ENCODE measurements around the gene IL22RA1.

Gene IL22RA1

GRCh38 chr1:24081190-24081589 is 61.8 kb downstream of the IL22RA1 start:
- DNase-seq (ENCODE audit: low read depth, low spot score), result no peak
- TF ChIP-seq CTCF (IDR thresholded peaks at IDR 0.05; ENCODE audit: insufficient read depth, low read length, missing control alignments), result no peak
- no peak overlapping the region for H3K4me3 ChIP-seq (ENCODE audit: low read depth, low read length)
- POLR2A ChIA-PET, result no interaction called here
- CTCF ChIA-PET, result interaction anchor here (1.0 to 8.7 kb wide), 2 partner anchors 11 to 17 kb away, joined by 3 to 68 read pairs; no protein-coding TSS in a partner anchor

- DNase-seq (ENCODE audit: low read depth, low spot score), result no peak
- no peak for TF ChIP-seq CTCF (IDR thresholded peaks at IDR 0.05; ENCODE audit: insufficient read depth, low read length, missing control alignments)
- no peak overlapping the region for H3K4me3 ChIP-seq (ENCODE audit: low read depth, low read length)
- POLR2A ChIA-PET, result no interaction called here
- CTCF ChIA-PET, result interaction anchor here (8.7 kb wide), 1 partner anchor 10 kb away, joined by 68 read pairs; no protein-coding TSS in a partner anchor
Measured at GRCh38 chr1:24080131-24080530, 62.8 kb downstream of the IL22RA1 start.

GRCh38 chr1:24077278-24077978 is 65.5 kb downstream of the IL22RA1 start:
- POLR2A ChIA-PET, result no interaction called here
- H3K4me3 ChIP-seq (ENCODE audit: low read depth, low read length), result no peak overlapping the region
- CTCF ChIA-PET, result no interaction called here
- no peak for TF ChIP-seq CTCF (IDR thresholded peaks at IDR 0.05; ENCODE audit: insufficient read depth, low read length, missing control alignments)
- DNase-seq (ENCODE audit: low read depth, low spot score), result no peak

GRCh38 chr1:24075946-24076345 is 67.0 kb downstream of the IL22RA1 start:
- TF ChIP-seq CTCF (IDR thresholded peaks at IDR 0.05; ENCODE audit: insufficient read depth, low read length, missing control alignments), result no peak
- no peak overlapping the region for H3K4me3 ChIP-seq (ENCODE audit: low read depth, low read length)
- POLR2A ChIA-PET, result no interaction called here
- no peak for DNase-seq (ENCODE audit: low read depth, low spot score)
- CTCF ChIA-PET, result interaction anchor here (1.8 kb wide), 1 partner anchor 8 kb away, joined by 5 read pairs; no protein-coding TSS in a partner anchor

- no peak for DNase-seq (ENCODE audit: low read depth, low spot score)
- ChIA-PET CTCF (interaction anchor here (1.8 kb wide), 1 partner anchor 8 kb away, joined by 5 read pairs; no protein-coding TSS in a partner anchor), POLR2A (no interaction called here)
- TF ChIP-seq CTCF (IDR thresholded peaks at IDR 0.05; ENCODE audit: insufficient read depth, low read length, missing control alignments), result no peak
- H3K4me3 ChIP-seq (ENCODE audit: low read depth, low read length), result no peak overlapping the region
Measured at GRCh38 chr1:24075590-24075854, 67.4 kb downstream of the IL22RA1 start.

- DNase-seq (ENCODE audit: low read depth, low spot score), result no peak
Measured at GRCh38 chr1:24074817-24075589, 67.9 kb downstream of the IL22RA1 start.

More at GRCh38 chr1:24074817-24075589, 67.9 kb downstream of the IL22RA1 start:
- TF ChIP-seq CTCF (IDR thresholded peaks at IDR 0.05; ENCODE audit: insufficient read depth, low read length, missing control alignments), result no peak
- ChIA-PET POLR2A (no interaction called here), CTCF (interaction anchor here (0.9 to 1.8 kb wide), 4 partner anchors 9 to 318 kb away, joined by 3 to 5 read pairs (median 4); no protein-coding TSS in a partner anchor)
- no peak overlapping the region for H3K4me3 ChIP-seq (ENCODE audit: low read depth, low read length)

Measured in AG04449 (cell line).